Measurements from ENCODE around the gene TENT5A.

DNA sequence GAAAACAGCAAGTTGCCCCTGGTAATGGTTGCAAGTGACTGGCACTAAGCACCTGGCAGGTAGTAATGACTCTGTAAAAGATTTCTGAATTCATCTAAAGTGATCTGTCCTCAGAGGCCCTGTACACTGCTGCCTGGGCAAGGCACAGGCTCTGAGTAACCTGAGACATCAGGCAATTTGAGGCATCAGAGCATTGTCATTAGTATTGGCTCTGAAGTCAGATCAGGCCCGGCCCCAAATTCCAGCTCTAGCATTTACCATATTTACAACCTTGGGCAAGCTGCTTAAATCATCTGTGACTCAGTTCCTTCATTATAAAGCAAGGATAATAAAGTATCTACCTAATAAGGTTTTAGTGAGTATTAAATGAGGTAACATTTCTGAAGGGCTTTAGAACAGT is 17.3 kb upstream of the TENT5A start:
- TF ChIP-seq, protein P1, sequence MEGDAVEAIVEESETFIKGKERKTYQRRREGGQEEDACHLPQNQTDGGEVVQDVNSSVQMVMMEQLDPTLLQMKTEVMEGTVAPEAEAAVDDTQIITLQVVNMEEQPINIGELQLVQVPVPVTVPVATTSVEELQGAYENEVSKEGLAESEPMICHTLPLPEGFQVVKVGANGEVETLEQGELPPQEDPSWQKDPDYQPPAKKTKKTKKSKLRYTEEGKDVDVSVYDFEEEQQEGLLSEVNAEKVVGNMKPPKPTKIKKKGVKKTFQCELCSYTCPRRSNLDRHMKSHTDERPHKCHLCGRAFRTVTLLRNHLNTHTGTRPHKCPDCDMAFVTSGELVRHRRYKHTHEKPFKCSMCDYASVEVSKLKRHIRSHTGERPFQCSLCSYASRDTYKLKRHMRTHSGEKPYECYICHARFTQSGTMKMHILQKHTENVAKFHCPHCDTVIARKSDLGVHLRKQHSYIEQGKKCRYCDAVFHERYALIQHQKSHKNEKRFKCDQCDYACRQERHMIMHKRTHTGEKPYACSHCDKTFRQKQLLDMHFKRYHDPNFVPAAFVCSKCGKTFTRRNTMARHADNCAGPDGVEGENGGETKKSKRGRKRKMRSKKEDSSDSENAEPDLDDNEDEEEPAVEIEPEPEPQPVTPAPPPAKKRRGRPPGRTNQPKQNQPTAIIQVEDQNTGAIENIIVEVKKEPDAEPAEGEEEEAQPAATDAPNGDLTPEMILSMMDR (IDR thresholded peaks at IDR 0.05; ENCODE audit: low read length) = no peak
- no peak for TF ChIP-seq EZH2phosphoT487 (IDR thresholded peaks at IDR 0.05; ENCODE audit: low read length)
